Spleen (tissue), 11 donors: ENCODE data around the gene ZNRF2. TPM values are rescaled to one million over a fixed set of nuclear protein-coding genes. Genes with fewer than 3 reads are reported as not detected.

Experiments
- DNase-seq: peaks from one replicate; pipeline ENCODE4 v3.0.0-alpha.2; 2020
- H3K27ac ChIP-seq, 8 donors: fragments of 200-600 bp; sonication (generic) in 7 of 8; 1 replicate in 4 of 8; 2 replicates in 4 of 8; pipeline versions ENCODE4 v1.5.0 to v1.8.0; 2016 to 2021; ENCODE audit warnings: inconsistent platforms in 4 of 8, mild to moderate bottlenecking in 4 of 8, moderate library complexity in 1 of 8
- H3K27me3 ChIP-seq, 7 donors: fragments of 200-600 bp; sonication (generic) in 6 of 7; replicated peaks in 1 of 7; 1 replicate in 4 of 7; 2 replicates in 3 of 7; pipeline versions ENCODE4 v1.5.0 to v1.8.0; 2016 to 2021; ENCODE audit warnings: inconsistent platforms in 3 of 7, mild to moderate bottlenecking in 1 of 7
- H3K36me3 ChIP-seq, 6 donors: fragments of 200-600 bp; sonication (generic) in 5 of 6; 1 replicate in 4 of 6; 2 replicates in 2 of 6; pipeline versions ENCODE4 v1.5.0 to v1.8.0; 2016 to 2021; ENCODE audit warnings: inconsistent platforms in 2 of 6
- H3K4me1 ChIP-seq, 6 donors: fragments of 200-600 bp; sonication (generic) in 5 of 6; 1 replicate in 3 of 6; 2 replicates in 3 of 6; pipeline versions ENCODE4 v1.5.0 to v1.8.0; 2016 to 2021; ENCODE audit warnings: inconsistent platforms in 3 of 6
- H3K4me3 ChIP-seq, 8 donors: fragments of 200-600 bp; sonication (generic) in 7 of 8; 1 replicate in 4 of 8; 2 replicates in 4 of 8; pipeline versions ENCODE4 v1.5.0 to v1.8.0; 2016 to 2021; ENCODE audit warnings: inconsistent platforms in 4 of 8, mild to moderate bottlenecking in 4 of 8, moderate library complexity in 2 of 8
- H3K9me3 ChIP-seq, 8 donors: fragments of 200-600 bp; sonication (generic) in 7 of 8; 1 replicate in 4 of 8; 2 replicates in 4 of 8; pipeline versions ENCODE4 v1.5.0 to v1.8.0; 2016 to 2021; ENCODE audit warnings: inconsistent platforms in 4 of 8
- CTCF ChIP-seq, 11 experiments: fragments of 200-600 bp in 7 of 11; fragments of 450-650 bp in 4 of 11; sonication (generic) in 4 of 11; IDR thresholded peaks in 8 of 11; conservative IDR thresholded peaks in 3 of 11; 1 replicate in 7 of 11; 2 replicates in 4 of 11; pipeline versions ENCODE4 v1.4.0 to v1.8.0; 2016 to 2021; ENCODE audit warnings: antibody characterized with exemption in 11 of 11, inconsistent platforms in 4 of 11, mild to moderate bottlenecking in 1 of 11
- POLR2A ChIP-seq, 3 donors: fragments of 450-650 bp; IDR thresholded peaks; one replicate each; pipeline ENCODE4 v1.5.1; 2017; ENCODE audit warnings: antibody characterized with exemption in 3 of 3, mild to moderate bottlenecking in 1 of 3
- POLR2AphosphoS5 ChIP-seq, 3 donors: sonication (generic); formaldehyde crosslinking; IDR thresholded peaks; one replicate each; pipeline ENCODE4 v1.5.1; 2017; ENCODE audit warnings: antibody characterized with exemption in 3 of 3
- WGBS, 5 donors: extraction: QIAGEN DNeasy Blood & Tissue Kit in 3 of 5; methylation state at CpG; one replicate each; pipeline versions ENCODE4 v1.1.5 to v1.1.7; 2013 to 2018; 5-methylcytosine and 5-hydroxymethylcytosine counted together
- intact Hi-C: fragments of 100-400 bp; cut with DNase I; formaldehyde crosslinking; loops from one replicate; pipeline ENCODE4 v1.15.0; 2023; ENCODE audit warnings: low total_unique reads
- polyA plus RNA-seq, 3 donors: library from polyadenylated mRNA; stranded (reverse); fragments of 200-250 nt; gene quantifications; one replicate each; pipeline ENCODE4 v1.2.1, GENCODE V29; 2013
- total RNA-seq, 7 donors: library from RNA; depleted of rRNA in 3 of 7; stranded (reverse); fragments of >200 nt in 3 of 7; fragmentation: NEBNext Ultra II Directional in 4 of 7; extraction: Animal tissue kit (Norgen Biotek cat#: 25700) in 4 of 7; gene quantifications; one replicate each; pipeline versions ENCODE4 v1.1.0 to v1.2.1, GENCODE V29; 2016 to 2021
- donor health status: healthy with polysubstance abuse.
- donor health status: DM: no; HTN: no; CAD: no; lungs with moderate emphysema.
- donor health status: DM: no; HTN: no; CAD: no.
- donor health status: Bipolar disorder and iron deficiency.
- donor health status: healthy.
- donor health status: DM: no; HTN: no; CAD: no.
- donor health status: DM: yes; HTN: yes; CAD: no.

The ZNRF2 gene
- total and polyA plus RNA-seq, 10 donors = 6.8 to 42.5 (median 28.5) TPM

DNA sequence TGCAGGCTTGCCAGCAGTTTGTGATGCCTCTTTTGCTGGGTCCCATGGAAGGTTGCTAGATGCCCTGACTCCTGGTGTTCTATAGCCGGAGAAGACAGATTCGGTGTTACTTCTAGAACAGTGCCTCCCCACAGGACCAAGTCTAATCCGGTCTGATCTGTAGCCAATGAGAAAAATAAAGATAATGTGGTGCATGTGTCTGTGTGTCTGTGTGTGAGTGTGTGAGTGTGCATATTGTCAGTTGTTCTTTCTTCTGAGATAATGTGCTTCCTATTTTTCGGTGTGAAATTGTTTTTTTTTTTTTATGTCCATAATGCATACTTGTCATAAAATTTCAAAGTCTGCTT lies 29.7 kb upstream of the ZNRF2 start:
- H3K27me3 ChIP-seq = no peaks in the 10 kb centered on the region
- intact Hi-C loops = no loop called here
- H3K9me3 ChIP-seq = no peaks in the 10 kb centered on the region
- TF ChIP-seq CTCF (IDR thresholded peaks at IDR 0.05 in 8 of 11, conservative IDR thresholded peaks at IDR 0.05 in 3 of 11) (no peak), POLR2AphosphoS5 (IDR thresholded peaks at IDR 0.05) (no peak), POLR2A (IDR thresholded peaks at IDR 0.05) (no peak)
- no peak overlapping the region for H3K27ac ChIP-seq
- no peak overlapping the region for H3K4me3 ChIP-seq
- H3K36me3 ChIP-seq = no peaks in the 10 kb centered on the region
- WGBS, 5 donors = 64 to 72% (median 65%) methylated on average over 4 of the region's 4 CpGs
- peaks cover 0 to 30% (median 7%) of the 10 kb centered on the region in 6 donors for H3K4me1 ChIP-seq
- no peak for DNase-seq

DNA sequence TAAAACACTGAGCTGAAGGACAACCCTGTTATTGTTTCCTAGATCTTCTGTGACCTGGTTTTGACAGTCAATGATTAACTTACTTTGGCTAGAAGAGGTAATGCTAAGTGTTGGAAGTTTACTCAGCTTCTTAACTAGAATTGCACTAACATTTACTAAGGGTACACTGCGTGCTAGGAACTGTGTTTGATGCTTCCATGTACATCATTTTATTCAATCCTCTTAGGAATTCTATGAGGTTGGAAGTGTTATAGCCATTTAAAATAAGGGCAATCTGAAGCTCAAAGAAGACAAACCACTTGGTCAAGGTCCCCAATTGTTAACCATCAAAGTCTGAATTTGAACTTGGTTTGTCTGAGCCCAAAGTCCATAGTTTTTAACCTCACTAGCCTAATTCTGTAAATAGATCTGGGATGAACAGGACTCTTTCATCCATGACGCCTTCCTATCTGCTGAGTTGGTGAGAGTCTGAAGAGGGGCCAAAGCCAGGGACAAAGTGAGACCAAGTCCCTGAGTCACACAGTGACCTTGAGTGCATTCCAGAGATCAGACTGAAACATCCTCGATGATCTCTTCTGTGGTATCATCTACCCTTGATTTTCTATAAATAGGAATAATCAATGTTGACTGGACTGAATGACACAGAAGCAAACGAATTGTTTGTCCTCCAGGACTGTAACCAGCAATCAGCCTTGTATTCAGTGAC lies 29.2 kb upstream of the ZNRF2 start:
- 77 to 86% (median 79%) methylated on average over 4 of the region's 4 CpGs for WGBS, 5 donors
- Histone ChIP-seq H3K9me3 (no peaks in the 10 kb centered on the region), H3K36me3 (no peaks in the 10 kb centered on the region), H3K4me3 (no peak overlapping the region), H3K27me3 (no peaks in the 10 kb centered on the region), H3K27ac (no peak overlapping the region), H3K4me1 (peaks cover 0 to 25% (median 7%) of the 10 kb centered on the region in 6 donors)
- TF ChIP-seq POLR2A (IDR thresholded peaks at IDR 0.05) (no peak), CTCF (IDR thresholded peaks at IDR 0.05 in 8 of 11, conservative IDR thresholded peaks at IDR 0.05 in 3 of 11) (no peak), POLR2AphosphoS5 (IDR thresholded peaks at IDR 0.05) (no peak)
- intact Hi-C loops = no loop called here
- no peak for DNase-seq

- Histone ChIP-seq H3K9me3 (no peaks in the 10 kb centered on the region), H3K27ac (no peak overlapping the region), H3K4me3 (no peak overlapping the region), H3K36me3 (no peaks in the 10 kb centered on the region), H3K27me3 (no peaks in the 10 kb centered on the region), H3K4me1 (peaks cover 0 to 15% (median 7%) of the 10 kb centered on the region in 6 donors)
- WGBS, 5 donors = 94 to 98% (median 96%) methylated on average over 10 of the region's 10 CpGs
- intact Hi-C loops = no loop called here
- DNase-seq = no peak
- TF ChIP-seq CTCF (IDR thresholded peaks at IDR 0.05 in 8 of 11, conservative IDR thresholded peaks at IDR 0.05 in 3 of 11) (no peak), POLR2A (IDR thresholded peaks at IDR 0.05) (no peak), POLR2AphosphoS5 (IDR thresholded peaks at IDR 0.05) (no peak)
These were observed 28.0 kb upstream of the ZNRF2 start for GRCh38 chr7:30256349-30256858.

- Histone ChIP-seq H3K36me3 (no peaks in the 10 kb centered on the region), H3K27me3 (no peaks in the 10 kb centered on the region), H3K4me3 (no peak overlapping the region), H3K27ac (no peak overlapping the region), H3K4me1 (no peaks in the 10 kb centered on the region), H3K9me3 (no peaks in the 10 kb centered on the region)
- 90 to 100% (median 97%) methylated on average over 1 of the region's 1 CpG for WGBS, 5 donors
- no peak for DNase-seq
- TF ChIP-seq POLR2A (IDR thresholded peaks at IDR 0.05) (no peak), CTCF (IDR thresholded peaks at IDR 0.05 in 8 of 11, conservative IDR thresholded peaks at IDR 0.05 in 3 of 11) (no peak), POLR2AphosphoS5 (IDR thresholded peaks at IDR 0.05) (no peak)
- intact Hi-C loops = no loop called here
These were observed 24.1 kb upstream of the ZNRF2 start for GRCh38 chr7:30260246-30260768.
